Left renal cortex interstitium (tissue), 4 donors: ENCODE data around the gene CLMN. TPM values are rescaled to one million over a fixed set of nuclear protein-coding genes. Genes with fewer than 3 reads are reported as not detected.

ENCODE experiments used
- DNase-seq, 4 donors: peaks; one replicate each; pipeline ENCODE4 v3.0.0-alpha.2; 2013; ENCODE audit warnings: low read depth in 4 of 4, low spot score in 2 of 4, missing footprints in 1 of 4
- polyA plus RNA-seq, 4 donors: library from polyadenylated mRNA; unstranded; fragments of 120-200 nt; gene quantifications; one replicate each; pipeline ENCODE4 v1.2.1, GENCODE V29; 2013; ENCODE audit not compliant: insufficient read length in 4 of 4

Gene CLMN
- polyA plus RNA-seq, 4 donors, result 19.0 to 38.5 (median 27.0) TPM

GRCh38 chr14:95321693-95322455 lies 2.2 kb upstream of the CLMN start:
- DNase-seq, result no peak

DNA sequence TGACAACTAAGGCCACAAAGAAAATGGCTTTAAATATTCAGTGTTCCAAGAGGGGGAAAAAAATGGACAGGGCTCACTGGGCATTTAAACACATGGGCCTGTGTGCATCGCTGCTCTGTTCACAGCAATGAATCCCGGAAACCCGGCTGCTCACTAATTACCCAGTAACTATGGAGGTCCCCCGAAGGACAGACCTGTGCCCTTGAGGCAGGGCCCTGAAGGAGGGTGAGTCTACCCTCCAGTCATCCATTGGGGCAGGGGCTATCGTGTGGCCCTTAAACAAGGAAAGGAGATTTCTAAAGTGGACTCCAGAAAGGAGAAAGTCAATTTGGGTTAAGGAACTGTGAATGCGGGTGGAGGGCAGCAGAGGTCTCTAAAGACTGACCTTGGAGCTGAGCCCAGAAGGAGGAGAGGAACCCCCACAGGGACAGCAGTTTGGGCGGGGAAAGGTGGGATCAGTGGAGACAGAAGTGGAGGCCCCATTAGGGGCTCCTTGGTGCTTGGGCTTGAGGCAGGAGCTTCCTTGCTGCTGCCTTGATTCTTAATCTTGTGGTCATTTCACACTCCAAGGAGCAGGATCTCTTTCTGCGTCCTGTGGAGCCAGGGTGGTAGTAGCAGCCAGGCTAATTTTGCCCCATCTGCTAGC lies 1.4 kb upstream of the CLMN start:
- DNase-seq, result no peak

GRCh38 chr14:95320078-95320895 lies 579 bp upstream of the CLMN start:
- DNase-seq, result no peak

- DNase-seq, result no peak
Observed at GRCh38 chr14:95318399-95319311, 1.1 kb downstream of the CLMN start.

GRCh38 chr14:95317817-95318343 lies 1.8 kb downstream of the CLMN start:
- no peak for DNase-seq

DNA sequence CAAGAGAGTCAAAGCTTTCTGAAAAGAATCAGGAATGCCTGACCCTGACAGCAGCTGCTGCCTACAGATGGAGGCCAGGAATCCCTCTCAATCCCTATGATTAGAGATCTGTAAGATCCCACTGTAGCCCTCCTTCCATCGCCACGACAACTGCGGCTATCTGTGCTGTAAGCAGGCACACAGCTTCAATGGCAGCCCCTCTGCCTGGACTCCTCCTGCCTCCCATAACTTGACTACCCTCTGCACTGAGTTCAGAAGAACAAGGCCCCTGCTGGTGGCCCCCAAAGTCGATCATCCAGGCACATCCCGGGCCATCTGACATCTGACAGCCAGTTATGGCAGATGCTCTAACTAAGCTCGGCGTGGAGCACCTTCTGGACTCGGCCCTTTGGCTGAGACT lies 2.9 kb downstream of the CLMN start:
- DNase-seq, result no peak

DNA sequence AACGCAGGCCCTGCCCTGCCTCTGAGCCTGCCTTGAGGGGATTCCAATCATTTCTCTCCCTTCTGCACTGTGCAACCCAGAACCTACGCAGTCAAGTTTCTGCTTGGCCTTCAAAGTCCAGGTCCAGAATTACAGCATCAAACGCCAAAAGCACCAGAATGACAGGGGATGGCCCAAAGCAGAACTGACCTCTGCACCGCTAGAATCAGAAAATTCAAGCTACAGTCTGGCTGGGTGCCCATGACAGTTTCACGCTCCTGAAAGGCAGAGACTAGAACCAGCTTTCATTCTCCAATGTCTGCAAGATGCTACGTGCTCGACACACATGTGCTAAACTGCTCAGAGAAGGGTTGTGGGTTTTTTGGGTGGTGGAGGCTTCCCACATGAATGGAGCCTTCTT lies 4.1 kb downstream of the CLMN start:
- no peak for DNase-seq

DNA sequence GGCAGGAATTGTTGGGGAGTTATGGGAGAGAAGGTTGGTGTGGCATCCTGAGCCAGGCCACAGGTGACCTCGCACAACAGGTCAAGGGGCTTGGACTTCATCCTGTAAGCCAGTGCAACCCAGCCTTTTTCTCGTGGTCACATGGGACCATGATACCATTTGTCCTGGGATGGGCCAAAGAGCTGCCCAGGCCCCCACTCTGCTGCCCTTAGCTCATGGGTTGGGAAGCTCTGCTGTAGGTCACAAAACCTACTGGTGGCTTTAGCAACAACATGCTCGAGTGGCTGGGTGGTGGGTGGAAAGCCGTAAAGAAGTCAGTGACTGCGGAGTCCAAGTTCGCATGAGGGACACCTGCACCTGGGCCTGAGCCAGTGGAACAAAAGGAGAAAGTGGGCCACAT lies 4.6 kb downstream of the CLMN start:
- no peak for DNase-seq

DNA sequence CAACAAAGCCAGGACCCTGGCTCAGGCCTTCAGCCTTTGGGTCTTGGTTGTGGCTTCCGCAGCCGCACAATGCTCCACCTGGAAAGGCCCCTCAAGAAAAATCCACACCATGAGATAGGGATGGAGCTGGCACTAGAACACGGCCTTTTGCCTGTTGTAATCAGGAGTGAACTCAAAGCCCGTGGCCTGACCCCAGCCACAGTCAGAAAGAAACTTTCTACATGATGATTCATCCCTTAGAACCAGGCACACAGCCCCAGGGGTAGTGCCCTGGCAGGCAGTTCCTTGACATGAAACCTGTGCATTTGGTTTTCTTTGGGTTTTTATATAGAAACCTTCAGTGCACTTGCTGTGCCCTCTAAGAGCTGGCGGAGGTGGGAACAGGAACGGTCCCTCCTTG lies 5.1 kb downstream of the CLMN start:
- no peak for DNase-seq

GRCh38 chr14:95313707-95314106 lies 6.0 kb downstream of the CLMN start:
- DNase-seq, result no peak

DNA sequence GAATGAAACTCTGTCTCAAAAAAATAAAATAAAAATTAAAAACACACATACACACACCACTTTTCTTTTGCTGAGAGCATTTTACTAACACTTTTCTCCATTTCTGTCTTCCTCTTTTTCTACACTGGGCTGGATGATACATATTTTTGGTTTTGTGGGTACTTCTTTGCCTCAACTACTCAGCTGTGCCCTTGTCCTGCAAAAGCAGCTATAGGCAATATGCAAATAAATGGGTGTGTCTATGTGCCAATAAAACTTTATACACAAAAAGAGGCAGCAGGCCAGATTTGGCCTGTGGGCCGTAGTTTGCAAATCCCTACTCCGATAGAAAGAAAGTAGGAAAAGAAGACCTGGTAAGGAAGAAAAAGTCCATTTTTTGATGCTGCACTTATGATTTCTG lies 6.5 kb downstream of the CLMN start:
- DNase-seq, result no peak

DNA sequence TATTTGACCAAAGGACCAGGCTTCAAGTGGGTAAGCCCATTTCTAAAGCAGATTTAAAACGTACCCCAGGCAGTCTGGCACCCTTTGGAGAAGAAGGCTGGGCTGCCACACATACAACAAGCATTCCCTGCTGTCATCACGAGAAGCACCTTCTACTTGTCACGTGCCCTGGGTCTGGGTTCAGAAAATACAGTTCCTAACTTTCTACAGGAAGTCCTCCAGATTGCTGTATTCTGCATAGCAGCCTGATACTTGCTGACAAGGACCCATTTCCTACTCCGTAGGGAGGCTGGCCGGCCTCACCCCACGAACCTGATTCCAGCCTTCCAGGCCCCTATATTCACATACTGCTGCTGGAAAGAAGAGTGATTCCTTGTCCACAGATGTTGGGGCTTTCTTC lies 7.4 kb downstream of the CLMN start:
- DNase-seq, result no peak

DNA sequence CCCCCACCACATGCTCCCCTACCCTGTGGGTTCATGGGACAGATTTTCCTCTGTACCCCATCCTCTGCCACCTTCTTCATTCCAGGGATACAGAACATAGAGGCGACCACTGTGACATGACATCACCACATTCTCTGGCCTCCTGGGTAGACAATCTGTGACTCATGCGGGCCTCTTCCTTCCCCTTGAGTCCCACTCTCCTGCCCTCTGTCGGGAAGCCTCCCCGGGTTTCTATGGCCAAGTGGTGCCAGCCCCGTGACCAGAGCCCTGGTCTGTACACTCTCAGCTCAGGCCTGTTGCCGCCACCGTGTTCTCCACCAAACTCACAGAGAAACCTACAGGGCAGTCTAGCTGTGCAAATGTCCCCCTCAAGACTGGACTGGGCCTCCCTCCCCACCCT lies 8.0 kb downstream of the CLMN start:
- no peak for DNase-seq

- DNase-seq, result no peak
Observed at GRCh38 chr14:95310635-95311380, 8.9 kb downstream of the CLMN start.

DNA sequence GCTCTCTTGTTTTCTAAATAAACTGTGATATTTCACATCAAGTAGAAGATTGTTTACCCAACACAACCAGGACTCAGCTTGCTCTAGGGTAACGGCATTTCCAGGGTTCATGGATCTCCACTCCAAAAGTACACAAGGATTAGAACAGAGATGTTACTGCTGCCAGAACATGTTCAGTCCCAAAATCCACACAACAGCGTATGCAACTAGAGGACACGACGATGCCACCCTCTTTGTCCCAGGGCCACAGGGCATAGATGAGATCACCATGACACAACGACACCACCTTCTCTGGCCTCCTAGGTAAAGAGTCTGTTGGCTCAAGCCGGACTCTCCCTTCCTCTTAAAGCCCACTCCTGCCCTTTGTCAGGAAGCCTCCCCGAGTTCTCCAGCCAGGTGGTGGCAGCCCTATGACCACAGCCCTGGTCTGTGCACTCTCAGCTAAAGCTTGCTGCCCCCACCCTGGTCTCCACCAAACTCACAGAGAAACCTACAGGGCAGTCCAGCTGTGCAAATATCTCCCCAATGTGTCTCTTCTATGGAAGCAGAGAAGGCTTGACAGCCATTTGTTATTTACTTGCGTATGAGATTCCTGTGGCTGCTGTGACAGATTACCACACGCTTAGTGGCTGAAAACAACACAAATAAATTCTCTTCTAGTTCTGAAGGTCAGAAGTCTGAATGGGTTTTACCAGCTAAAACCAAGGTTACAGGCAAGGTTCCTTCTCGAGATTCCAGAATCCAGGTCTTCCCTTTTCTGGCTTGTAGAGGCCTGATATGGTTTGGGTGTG lies 10.3 kb downstream of the CLMN start:
- DNase-seq, result no peak

DNA sequence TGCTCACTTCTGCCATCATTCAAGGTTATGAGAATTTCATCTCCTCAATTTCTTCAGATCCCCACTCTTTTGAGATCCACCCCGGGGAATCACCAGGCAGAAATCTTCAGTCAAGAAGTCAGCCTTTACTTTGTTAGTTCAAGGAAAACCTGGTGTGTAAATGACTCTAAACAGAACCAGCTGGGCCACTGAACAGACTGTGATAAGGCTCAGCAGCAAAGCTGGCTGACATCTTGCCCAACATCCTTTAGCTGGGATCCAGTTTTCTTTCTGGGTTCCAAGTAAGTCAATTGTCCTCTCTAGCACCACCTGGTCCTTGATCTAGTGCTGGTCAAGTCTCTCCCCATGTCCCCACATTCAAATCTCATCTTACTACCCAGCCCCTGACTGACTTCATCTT lies 11.6 kb downstream of the CLMN start:
- no peak for DNase-seq

GRCh38 chr14:95307402-95308041 lies 12.2 kb downstream of the CLMN start:
- DNase-seq, result no peak

GRCh38 chr14:95305940-95306339 lies 13.8 kb downstream of the CLMN start:
- no peak for DNase-seq
